Measurements from ENCODE around the gene TMEM179. TPM values are rescaled to one million over a fixed set of nuclear protein-coding genes. Genes with fewer than 3 reads are reported as not detected.

The TMEM179 gene
- total and polyA plus RNA-seq, 10 of the 15 experiments (the other 5 are each of a cell fraction or from before 2014, with no cell fraction given) = not detected

GRCh38 chr14:104558231-104559027 is 46.1 kb downstream of the TMEM179 start:
- Histone ChIP-seq H3K36me3 (ENCODE audit: control insufficient read depth in 2 of 2, insufficient read depth in 2 of 2, low read length in 1 of 2) (no peaks in the 10 kb centered on the region), H3K4me1 (ENCODE audit: control insufficient read depth, insufficient read depth, low read length) (no peaks in the 10 kb centered on the region), H3K9ac (ENCODE audit: control insufficient read depth, insufficient read depth, low read length) (no peak overlapping the region), H4K20me1 (ENCODE audit: control insufficient read depth, insufficient read depth) (no peaks in the 10 kb centered on the region), H3K27ac (ENCODE audit: control insufficient read depth, insufficient read depth) (no peak overlapping the region), H3K4me3 (no peak overlapping the region), H3K27me3 (replicated peaks in 1 of 2; ENCODE audit: control insufficient read depth in 2 of 2, insufficient read depth in 2 of 2, low read length in 1 of 2) (no peaks in the 10 kb centered on the region; a peak in 1 of 4 replicates), H3K9me3 (replicated peaks; ENCODE audit: control insufficient read depth, insufficient read depth, low read length) (no peaks in the 10 kb centered on the region), H3K4me2 (ENCODE audit: control insufficient read depth, insufficient read depth) (no peak overlapping the region), H3K79me2 (ENCODE audit: control insufficient read depth, insufficient read depth, low read length) (no peaks in the 10 kb centered on the region), H2AFZ (ENCODE audit: control insufficient read depth, low read depth, low read length) (no peak overlapping the region)
- ChIA-PET POLR2A (no interaction called here), CTCF (no interaction called here), RAD21 (ENCODE audit: unreplicated experiment) (no interaction called here), SMC1A (ENCODE audit: uncharacterized antibody, unreplicated experiment) (no interaction called here)
- in situ Hi-C loops (cut with MboI) (no loop called here), intact Hi-C loops (cut with micrococcal nuclease; ENCODE audit: unreplicated experiment) (no loop called here)
- DNase-seq (ENCODE audit: low read depth, low spot score) = no peak
- no TSS peak for BruUV-seq (replicated peaks)
- TF ChIP-seq SPI1 (IDR thresholded peaks at IDR 0.05; ENCODE audit: borderline replicate concordance, insufficient read depth, low read depth, low read length) (no peak), REST (IDR thresholded peaks at IDR 0.05; ENCODE audit: low read depth, low read length) (no peak), ZNF274 (IDR thresholded peaks at IDR 0.05; ENCODE audit: insufficient read depth, insufficient read length) (no peak), BHLHE40 (IDR thresholded peaks at IDR 0.05; ENCODE audit: borderline replicate concordance in 1 of 2, low read depth in 2 of 2, low read length in 1 of 2) (no peak), CTCF (IDR thresholded peaks at IDR 0.05 in 2 of 3, conservative IDR thresholded peaks at IDR 0.05 in 1 of 3; ENCODE audit: control insufficient read depth in 2 of 3, extremely low read depth in 1 of 3, insufficient read depth in 1 of 3, low read depth in 3 of 3, low read length in 3 of 3) (no peak), CHD4 (IDR thresholded peaks at IDR 0.05) (no peak), MLLT1 (IDR thresholded peaks at IDR 0.05) (no peak), MAX (IDR thresholded peaks at IDR 0.05; ENCODE audit: low read depth, low read length) (no peak), CREB1 (IDR thresholded peaks at IDR 0.05; ENCODE audit: low read depth) (no peak), IKZF2 (IDR thresholded peaks at IDR 0.05) (no peak), RB1 (IDR thresholded peaks at IDR 0.05; ENCODE audit: borderline replicate concordance) (no peak), ZBED1 (IDR thresholded peaks at IDR 0.05; ENCODE audit: borderline replicate concordance) (no peak), TCF12 (IDR thresholded peaks at IDR 0.05; ENCODE audit: low read depth, low read length) (no peak), SUZ12 (IDR thresholded peaks at IDR 0.05; ENCODE audit: unreplicated experiment) (no peak), RCOR1 (conservative IDR thresholded peaks at IDR 0.05; ENCODE audit: low read depth, low read length) (no peak), ZSCAN29 (IDR thresholded peaks at IDR 0.05) (no peak)
- WGBS (ENCODE audit: insufficient coverage, insufficient replicate concordance, low lambda C conversion rate, missing lambda C conversion rate) = 27% methylated on average over 16 of the region's 16 CpGs
- no peak for ATAC-seq
- FAIRE-seq = no peak
